Loucy (cell line): ENCODE results near the gene SLC39A5.

Experiments used
- CTCF ChIP-seq: fragments of 200-600 bp; sonication (generic); conservative IDR thresholded peaks from 2 replicates; pipeline ENCODE4 v1.5.1; 2014; ENCODE audit warnings: mild to moderate bottlenecking, antibody characterized with exemption, low read length
- EZH2phosphoT487 ChIP-seq: fragments of 200-600 bp; IDR thresholded peaks from 2 replicates; pipeline ENCODE4 v1.6.1; 2018; ENCODE audit warnings: antibody characterized with exemption, mild to moderate bottlenecking, moderate library complexity, borderline replicate concordance

GRCh38 chr12:56192582-56192981, 37.3 kb upstream of the SLC39A5 start:
- TF ChIP-seq CTCF (no peak), EZH2phosphoT487 (no peak)
